NCI-H128 (cell line): ENCODE results near the gene AOAH.

Experiments used
- DNase-seq: peaks from one replicate; lab custom pipeline; 2025; ENCODE audit not compliant: unreplicated experiment; lab: John Stamatoyannopoulos, UW

Gene AOAH

GRCh38 chr7:36565792-36566356 lies 158.4 kb downstream of the AOAH start:
- no peak for DNase-seq

- no peak for DNase-seq
Measured at GRCh38 chr7:36564489-36564888, 159.8 kb downstream of the AOAH start.

- DNase-seq, result no peak
Measured at GRCh38 chr7:36563706-36564327, 160.5 kb downstream of the AOAH start.

- DNase-seq, result no peak
Measured at GRCh38 chr7:36562121-36562520, 162.2 kb downstream of the AOAH start.

- DNase-seq, result no peak
Measured at GRCh38 chr7:36549029-36549428, 175.3 kb downstream of the AOAH start.

GRCh38 chr7:36547416-36547815 lies 176.9 kb downstream of the AOAH start:
- DNase-seq, result no peak

- DNase-seq, result no peak
Measured at GRCh38 chr7:36546331-36546730, 178.0 kb downstream of the AOAH start.

GRCh38 chr7:36545291-36545690 lies 179.0 kb downstream of the AOAH start:
- no peak for DNase-seq

GRCh38 chr7:36538126-36538525 lies 186.2 kb downstream of the AOAH start:
- no peak for DNase-seq

- no peak for DNase-seq
Measured at GRCh38 chr7:36535866-36536664, 188.2 kb downstream of the AOAH start.

GRCh38 chr7:36533717-36534116 lies 190.6 kb downstream of the AOAH start:
- no peak for DNase-seq

GRCh38 chr7:36532981-36533499 lies 191.3 kb downstream of the AOAH start:
- no peak for DNase-seq

GRCh38 chr7:36531951-36532350 lies 192.3 kb downstream of the AOAH start:
- DNase-seq, result no peak

GRCh38 chr7:36530456-36530855 lies 193.8 kb downstream of the AOAH start:
- no peak for DNase-seq

- no peak for DNase-seq
Measured at GRCh38 chr7:36527549-36527913, 196.8 kb downstream of the AOAH start.

- DNase-seq, result no peak
Measured at GRCh38 chr7:36526863-36527548, 197.3 kb downstream of the AOAH start.

- DNase-seq, result no peak
Measured at GRCh38 chr7:36523371-36524101, 200.8 kb downstream of the AOAH start.

GRCh38 chr7:36522453-36523007 lies 201.8 kb downstream of the AOAH start:
- DNase-seq, result no peak

GRCh38 chr7:36521911-36522310 lies 202.4 kb downstream of the AOAH start:
- no peak for DNase-seq

- no peak for DNase-seq
Measured at GRCh38 chr7:36521133-36521532, 203.2 kb downstream of the AOAH start.

- DNase-seq, result no peak
Measured at GRCh38 chr7:36515847-36516246, 208.4 kb downstream of the AOAH start.
